HCT116 (cell line): ENCODE data around the gene AKAP13.

ENCODE experiments used
- ELF1 ChIP-seq: IDR thresholded peaks from 2 replicates; pipeline ENCODE4 v1.6.1; 2012; ENCODE audit warnings: low read depth, borderline replicate concordance
- EZH2 ChIP-seq: fragments of 200-600 bp; sonication (generic); IDR thresholded peaks from 2 replicates; pipeline ENCODE4 v1.6.1; 2017; ENCODE audit warnings: antibody characterized with exemption, mixed run types
- EZH2phosphoT487 ChIP-seq: fragments of 200-600 bp; IDR thresholded peaks from 2 replicates; pipeline ENCODE4 v1.6.1; 2018; ENCODE audit warnings: antibody characterized with exemption, borderline replicate concordance
- FOSL1 ChIP-seq: IDR thresholded peaks from 2 replicates; pipeline ENCODE4 v1.6.1; 2012; ENCODE audit warnings: low read depth
- POLR2A ChIP-seq: IDR thresholded peaks from 2 replicates; pipeline ENCODE4 v1.7.0; 2011; ENCODE audit warnings: borderline replicate concordance; ENCODE audit not compliant: insufficient read depth, insufficient read length; ENCODE audit errors: extremely low read depth
- POLR2AphosphoS5 ChIP-seq: IDR thresholded peaks from 2 replicates; pipeline ENCODE4 v1.6.1; 2011; ENCODE audit warnings: mild to moderate bottlenecking, low read depth, low read length, moderate library complexity
- RAD21 ChIP-seq: IDR thresholded peaks from 2 replicates; pipeline ENCODE4 v1.6.1; 2012; ENCODE audit warnings: low read depth, mild to moderate bottlenecking
- SIN3A ChIP-seq: IDR thresholded peaks from 2 replicates; pipeline ENCODE4 v1.6.1; 2012; ENCODE audit warnings: low read depth
- TCF7L2 ChIP-seq: IDR thresholded peaks from 2 replicates; pipeline ENCODE4 v1.7.0; 2011; ENCODE audit warnings: borderline replicate concordance, inconsistent platforms; ENCODE audit not compliant: insufficient read depth, insufficient read length; ENCODE audit errors: extremely low read depth
- YY1 ChIP-seq: IDR thresholded peaks from 2 replicates; pipeline ENCODE4 v1.6.1; 2011; ENCODE audit warnings: low read length, low read depth, moderate library complexity, mild to moderate bottlenecking; ENCODE audit not compliant: insufficient replicate concordance; ENCODE audit errors: extremely low read depth
- ZNF274 ChIP-seq: fragments of 200-500 bp; sonication (Bioruptor generic); IDR thresholded peaks from 2 replicates; pipeline ENCODE4 v1.6.1; 2014; ENCODE audit warnings: mild to moderate bottlenecking, low read depth, low read length, inconsistent platforms
- TF ChIP-seq, protein P1 (sequence below), 3 experiments: fragments of 200-600 bp in 1 of 3; sonication (generic) in 1 of 3; IDR thresholded peaks in 2 of 3; conservative IDR thresholded peaks in 1 of 3; 2 replicates each; pipeline ENCODE4 v1.5.1; 2012 to 2017; ENCODE audit warnings: low read depth in 2 of 3, low read length in 2 of 3, antibody characterized with exemption in 1 of 3, borderline replicate concordance in 1 of 3, control low read depth in 1 of 3, mild to moderate bottlenecking in 1 of 3, mixed read lengths in 1 of 3, mixed run types in 1 of 3, moderate library complexity in 1 of 3; ENCODE audit not compliant: insufficient read depth in 1 of 3
- TF ChIP-seq, protein P2 (sequence below): IDR thresholded peaks from 2 replicates; pipeline ENCODE4 v1.6.1; 2012

DNA sequence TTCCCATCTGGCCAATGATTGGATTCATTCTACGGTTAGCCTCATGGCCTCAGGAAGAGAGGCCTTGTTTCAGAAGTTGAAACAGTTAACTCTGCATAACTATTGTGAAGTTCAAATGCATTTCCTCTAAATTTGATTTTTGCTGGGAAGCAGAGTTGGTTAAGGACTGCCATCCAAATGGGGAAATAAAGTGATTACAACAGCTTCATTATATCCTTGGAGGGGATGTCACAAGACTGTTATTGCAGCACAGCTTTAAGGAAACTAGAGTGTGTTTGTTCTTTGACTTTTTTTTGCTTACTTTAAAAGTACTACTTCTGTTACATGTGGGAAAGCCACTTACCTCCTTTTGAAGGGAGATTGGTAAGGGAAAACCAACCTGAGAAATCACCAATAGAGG, 164.8 kb downstream of the AKAP13 start:
- TF ChIP-seq, protein P1, sequence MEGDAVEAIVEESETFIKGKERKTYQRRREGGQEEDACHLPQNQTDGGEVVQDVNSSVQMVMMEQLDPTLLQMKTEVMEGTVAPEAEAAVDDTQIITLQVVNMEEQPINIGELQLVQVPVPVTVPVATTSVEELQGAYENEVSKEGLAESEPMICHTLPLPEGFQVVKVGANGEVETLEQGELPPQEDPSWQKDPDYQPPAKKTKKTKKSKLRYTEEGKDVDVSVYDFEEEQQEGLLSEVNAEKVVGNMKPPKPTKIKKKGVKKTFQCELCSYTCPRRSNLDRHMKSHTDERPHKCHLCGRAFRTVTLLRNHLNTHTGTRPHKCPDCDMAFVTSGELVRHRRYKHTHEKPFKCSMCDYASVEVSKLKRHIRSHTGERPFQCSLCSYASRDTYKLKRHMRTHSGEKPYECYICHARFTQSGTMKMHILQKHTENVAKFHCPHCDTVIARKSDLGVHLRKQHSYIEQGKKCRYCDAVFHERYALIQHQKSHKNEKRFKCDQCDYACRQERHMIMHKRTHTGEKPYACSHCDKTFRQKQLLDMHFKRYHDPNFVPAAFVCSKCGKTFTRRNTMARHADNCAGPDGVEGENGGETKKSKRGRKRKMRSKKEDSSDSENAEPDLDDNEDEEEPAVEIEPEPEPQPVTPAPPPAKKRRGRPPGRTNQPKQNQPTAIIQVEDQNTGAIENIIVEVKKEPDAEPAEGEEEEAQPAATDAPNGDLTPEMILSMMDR (IDR thresholded peaks at IDR 0.05 in 2 of 3, conservative IDR thresholded peaks at IDR 0.05 in 1 of 3; ENCODE audit: borderline replicate concordance in 1 of 3, insufficient read depth in 1 of 3, low read depth in 2 of 3, low read length in 2 of 3) = no peak
- TF ChIP-seq POLR2AphosphoS5 = no peak
- TF ChIP-seq RAD21 = no peak
- TF ChIP-seq, protein P2, sequence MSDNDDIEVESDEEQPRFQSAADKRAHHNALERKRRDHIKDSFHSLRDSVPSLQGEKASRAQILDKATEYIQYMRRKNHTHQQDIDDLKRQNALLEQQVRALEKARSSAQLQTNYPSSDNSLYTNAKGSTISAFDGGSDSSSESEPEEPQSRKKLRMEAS = no peak
- TF ChIP-seq POLR2A = no peak
- no peak for TF ChIP-seq EZH2phosphoT487
- no peak for TF ChIP-seq ZNF274
- no peak for TF ChIP-seq YY1
- no peak for TF ChIP-seq TCF7L2
- TF ChIP-seq FOSL1 = no peak
- TF ChIP-seq SIN3A = no peak
- TF ChIP-seq EZH2 = no peak
- TF ChIP-seq ELF1 = no peak
